CD4-positive, alpha-beta T cell treated with Interleukin-1 beta for 1 hour (primary cell): ENCODE data around the gene CNFN.

Experiments used
- DNase-seq, 2 donors: peaks; one replicate each; pipeline ENCODE4 v3.0.0-alpha.2; 2020 to 2022

CNFN gene

GRCh38 chr19:42370626-42371175 lies 19.4 kb downstream of the CNFN start:
- DNase-seq = no peak

- DNase-seq = no peak
These were observed 20.0 kb downstream of the CNFN start for GRCh38 chr19:42370068-42370520.

- no peak for DNase-seq
These were observed 20.5 kb downstream of the CNFN start for GRCh38 chr19:42369433-42370067.

DNA sequence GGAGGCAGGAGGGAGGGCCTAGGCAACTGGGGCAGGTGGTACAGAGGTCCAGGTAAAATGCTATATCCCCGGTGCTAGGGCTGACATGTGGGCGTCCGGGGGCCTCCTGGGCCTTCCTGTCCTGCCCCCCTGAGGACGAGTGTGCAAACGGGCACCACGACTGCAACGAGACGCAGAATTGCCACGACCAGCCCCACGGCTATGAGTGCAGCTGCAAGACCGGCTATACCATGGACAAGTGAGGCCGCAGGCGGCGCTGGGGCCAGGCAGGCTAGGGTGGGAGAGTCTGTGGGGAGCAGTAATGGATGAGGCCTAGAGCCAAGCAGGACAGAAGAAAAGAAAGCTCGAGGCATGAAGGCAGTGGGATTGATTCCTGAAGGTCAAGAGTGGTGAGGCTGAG lies 21.3 kb downstream of the CNFN start:
- DNase-seq = no peak

DNA sequence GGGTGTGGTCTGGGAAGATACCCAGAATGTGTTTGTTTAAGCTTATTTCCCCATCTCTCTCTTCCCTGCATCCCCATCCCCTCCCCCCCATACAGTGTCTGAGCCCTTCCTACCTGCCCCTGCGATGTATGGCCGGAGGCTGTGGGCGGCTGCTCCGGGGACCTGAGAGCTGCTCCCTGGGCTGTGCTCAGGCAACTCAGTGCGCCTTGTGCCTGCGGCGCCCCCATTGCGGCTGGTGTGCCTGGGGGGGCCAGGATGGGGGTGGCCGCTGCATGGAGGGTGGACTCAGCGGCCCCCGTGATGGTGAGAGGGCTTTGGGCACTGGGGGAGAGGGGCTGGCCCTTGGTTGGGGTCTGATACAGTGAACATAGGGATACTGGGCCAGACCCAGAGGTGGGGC lies 21.7 kb downstream of the CNFN start:
- no peak for DNase-seq

GRCh38 chr19:42367929-42368328 lies 22.2 kb downstream of the CNFN start:
- DNase-seq = no peak

DNA sequence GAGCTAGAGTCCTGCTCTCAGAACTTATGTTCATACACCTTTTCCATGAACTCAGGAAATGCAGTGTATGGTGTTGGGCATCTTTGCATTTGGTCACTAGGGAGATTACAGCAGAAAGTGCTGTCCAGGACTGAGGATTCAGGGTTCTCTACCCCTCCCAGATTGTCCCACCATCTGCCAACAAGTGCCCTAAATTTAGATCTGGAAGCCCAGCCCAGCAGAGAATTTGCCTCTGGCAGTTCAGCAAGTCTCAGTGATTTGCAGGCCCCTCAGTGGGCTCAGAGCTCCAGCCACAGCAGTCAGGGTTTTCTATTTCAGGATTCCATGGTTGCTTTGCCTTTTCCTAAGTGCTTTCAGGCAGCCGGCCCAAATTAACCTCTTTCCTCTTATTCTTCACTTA lies 23.4 kb downstream of the CNFN start:
- DNase-seq = no peak

DNA sequence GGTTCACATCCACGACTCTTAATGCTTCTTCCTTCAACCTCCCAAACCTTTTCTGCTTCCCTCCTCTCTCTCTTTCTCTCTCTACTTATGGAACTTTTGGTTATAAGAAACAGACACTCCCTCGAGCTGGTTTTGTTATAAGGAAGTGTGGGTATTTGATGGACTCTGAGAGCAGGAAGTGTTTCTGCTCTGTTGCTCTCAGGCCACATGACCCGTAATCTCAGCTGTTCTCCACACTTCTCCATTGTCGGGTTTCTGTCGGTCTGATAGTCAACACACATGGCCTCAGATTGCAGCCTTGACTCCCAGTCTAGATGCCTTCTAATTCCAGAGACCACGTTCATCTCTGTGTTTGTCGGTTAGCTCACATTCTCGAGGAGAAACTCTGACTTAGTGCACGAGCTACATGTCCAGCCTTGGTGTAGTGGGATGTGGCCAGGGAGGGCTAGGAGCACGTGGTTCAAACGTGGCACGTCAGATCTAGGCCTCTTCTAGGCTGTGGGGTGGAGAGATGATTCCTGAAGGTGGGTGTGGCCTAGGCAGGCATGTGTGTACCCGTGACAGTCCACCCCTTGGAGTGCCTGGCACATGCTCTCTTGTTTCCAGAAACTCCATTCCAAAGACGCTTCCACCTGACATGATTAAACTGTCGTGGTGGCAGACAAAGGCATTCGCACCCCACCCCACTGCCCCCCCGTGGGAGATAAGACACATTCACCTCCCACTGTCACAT lies 26.3 kb downstream of the CNFN start:
- peak in 1 of 2 donors; percentile 27 for DNase-seq

- DNase-seq = no peak
These were observed 27.1 kb downstream of the CNFN start for GRCh38 chr19:42362891-42363440.

DNA sequence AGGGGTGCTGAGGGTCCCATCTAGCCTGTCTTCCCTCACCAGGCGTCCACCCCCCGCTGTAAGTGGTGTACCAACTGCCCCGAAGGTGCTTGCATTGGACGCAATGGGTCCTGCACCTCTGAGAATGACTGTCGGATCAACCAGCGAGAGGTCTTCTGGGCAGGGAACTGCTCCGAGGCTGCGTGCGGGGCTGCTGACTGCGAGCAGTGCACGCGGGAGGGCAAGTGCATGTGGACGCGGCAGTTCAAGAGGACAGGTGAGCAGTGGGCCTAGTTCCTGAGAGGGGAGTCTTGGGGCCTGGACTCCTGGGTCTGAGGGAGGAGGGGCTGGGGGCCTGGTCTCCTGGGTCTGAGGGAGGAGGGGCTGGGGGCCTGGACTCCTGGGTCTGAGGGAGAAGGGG lies 27.8 kb downstream of the CNFN start:
- no peak for DNase-seq

DNA sequence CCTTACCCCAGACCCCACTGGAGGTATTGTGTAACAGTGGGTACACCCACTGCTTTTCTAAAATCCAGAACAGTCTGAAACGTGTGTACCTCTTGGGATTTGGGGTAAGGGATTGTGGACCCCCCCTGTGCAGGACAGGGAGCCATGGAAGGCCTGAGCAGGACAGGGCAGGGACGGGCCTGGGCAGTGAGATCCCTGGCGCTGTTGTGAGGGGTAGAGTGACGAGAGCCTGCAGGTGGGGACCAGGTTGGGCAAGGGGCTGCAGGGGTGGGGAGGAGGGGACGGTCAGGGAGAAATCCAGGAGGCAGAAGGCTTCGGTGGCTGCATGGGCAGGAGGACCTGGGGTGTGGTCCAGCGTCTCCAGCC lies 28.6 kb downstream of the CNFN start:
- no peak for DNase-seq

- no peak for DNase-seq
These were observed 29.1 kb downstream of the CNFN start for GRCh38 chr19:42360787-42361544.

- DNase-seq = no peak
These were observed 32.8 kb downstream of the CNFN start for GRCh38 chr19:42357290-42357689.

DNA sequence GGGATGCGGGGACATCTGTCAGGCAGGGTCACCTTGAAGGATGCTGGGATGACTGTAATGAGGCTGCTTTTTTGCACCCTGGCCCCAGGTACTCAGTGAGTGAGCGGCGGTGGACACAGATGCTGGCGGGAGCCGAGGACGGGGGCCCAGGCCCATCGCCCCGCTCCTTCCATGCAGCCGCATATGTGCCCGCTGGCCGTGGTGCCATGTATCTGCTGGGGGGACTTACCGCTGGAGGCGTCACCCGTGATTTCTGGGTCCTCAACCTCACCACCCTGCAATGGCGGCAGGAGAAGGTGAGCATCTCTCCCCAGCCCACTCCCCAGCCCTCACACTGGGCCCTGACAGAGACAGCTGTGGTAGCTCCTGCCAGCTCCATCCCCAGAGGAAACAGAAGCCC lies 33.4 kb downstream of the CNFN start:
- DNase-seq = no peak

DNA sequence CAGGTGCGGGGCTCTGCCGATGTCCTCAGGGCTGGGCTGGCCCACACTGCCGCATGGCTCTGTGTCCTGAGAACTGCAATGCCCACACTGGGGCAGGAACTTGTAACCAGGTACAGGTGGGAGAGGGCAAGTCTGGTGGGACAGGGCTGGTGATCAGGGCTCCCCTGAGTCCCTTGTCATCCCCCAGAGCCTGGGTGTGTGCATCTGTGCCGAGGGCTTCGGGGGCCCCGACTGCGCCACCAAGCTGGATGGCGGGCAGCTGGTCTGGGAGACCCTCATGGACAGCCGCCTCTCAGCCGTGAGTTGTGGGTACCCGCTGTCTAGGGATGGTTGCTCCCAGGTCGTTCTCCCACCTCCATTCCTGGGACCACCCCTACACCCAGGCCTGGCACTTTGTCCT lies 34.2 kb downstream of the CNFN start:
- no peak for DNase-seq

DNA sequence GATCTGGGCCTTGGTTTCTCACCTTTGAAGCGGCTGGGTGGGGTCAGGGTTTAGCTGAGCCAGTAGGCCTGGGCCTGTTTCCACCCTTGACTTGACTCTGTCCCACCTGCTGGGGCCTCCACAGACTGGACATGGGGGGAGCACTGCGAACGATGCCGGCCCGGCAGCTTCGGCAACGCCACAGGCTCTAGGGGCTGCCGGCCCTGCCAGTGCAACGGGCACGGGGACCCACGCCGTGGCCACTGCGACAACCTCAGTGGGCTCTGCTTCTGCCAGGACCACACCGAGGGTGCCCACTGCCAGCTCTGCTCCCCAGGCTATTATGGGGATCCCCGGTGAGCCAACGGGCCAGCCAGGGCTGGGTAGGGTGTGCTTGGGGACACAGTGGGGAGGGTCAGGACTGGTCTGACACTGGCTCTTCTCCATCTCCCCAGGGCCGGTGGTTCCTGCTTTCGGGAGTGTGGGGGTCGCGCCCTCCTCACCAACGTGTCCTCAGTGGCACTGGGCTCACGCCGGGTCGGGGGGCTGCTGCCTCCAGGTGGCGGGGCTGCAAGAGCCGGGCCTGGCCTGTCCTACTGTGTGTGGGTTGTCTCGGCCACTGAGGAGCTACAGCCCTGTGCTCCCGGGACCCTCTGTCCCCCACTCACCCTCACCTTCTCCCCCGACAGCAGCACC lies 36.6 kb downstream of the CNFN start:
- DNase-seq = no peak

DNA sequence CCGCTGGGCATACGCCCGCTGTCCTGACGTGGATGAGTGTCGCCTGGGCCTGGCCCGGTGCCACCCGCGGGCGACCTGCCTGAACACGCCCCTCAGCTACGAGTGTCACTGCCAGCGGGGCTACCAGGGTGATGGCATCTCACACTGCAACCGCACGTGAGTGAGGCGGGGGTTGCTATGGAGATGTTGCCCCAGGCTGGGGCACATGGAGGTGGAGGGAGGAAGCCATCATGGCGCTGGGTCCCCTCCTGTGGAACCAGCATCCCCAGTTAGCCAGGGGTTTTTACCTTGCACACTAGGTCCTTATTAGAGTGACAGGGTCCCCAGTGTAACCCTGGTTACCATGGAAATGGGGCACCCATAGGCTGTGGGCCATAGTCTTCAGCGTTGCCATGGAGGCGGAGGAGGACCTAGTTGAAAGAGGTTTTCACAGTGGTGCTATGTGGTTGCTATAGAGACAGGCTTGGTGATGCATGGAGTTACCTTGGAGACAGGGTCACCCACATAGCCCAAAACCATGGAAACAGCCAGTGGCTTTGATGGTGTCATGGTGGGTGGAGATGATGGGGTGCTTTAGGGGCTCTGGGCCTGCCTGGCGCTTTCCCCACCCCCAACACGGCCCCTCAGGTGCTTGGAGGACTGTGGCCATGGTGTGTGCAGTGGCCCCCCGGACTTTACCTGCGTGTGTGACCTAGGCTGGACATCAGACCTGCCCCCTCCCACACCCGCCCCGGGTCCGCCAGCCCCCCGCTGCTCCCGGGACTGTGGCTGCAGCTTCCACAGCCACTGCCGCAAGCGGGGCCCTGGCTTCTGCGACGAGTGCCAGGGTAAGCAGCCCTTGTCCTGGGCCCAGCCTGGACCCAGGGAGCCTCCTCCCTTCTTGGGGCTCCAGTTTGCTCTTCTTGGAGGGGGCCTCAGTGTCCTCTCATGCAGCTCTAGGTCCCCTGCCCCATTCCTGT lies 37.5 kb downstream of the CNFN start:
- peak; percentile 23 to 26 for DNase-seq

GRCh38 chr19:42351079-42351735 lies 38.9 kb downstream of the CNFN start:
- DNase-seq = no peak

DNA sequence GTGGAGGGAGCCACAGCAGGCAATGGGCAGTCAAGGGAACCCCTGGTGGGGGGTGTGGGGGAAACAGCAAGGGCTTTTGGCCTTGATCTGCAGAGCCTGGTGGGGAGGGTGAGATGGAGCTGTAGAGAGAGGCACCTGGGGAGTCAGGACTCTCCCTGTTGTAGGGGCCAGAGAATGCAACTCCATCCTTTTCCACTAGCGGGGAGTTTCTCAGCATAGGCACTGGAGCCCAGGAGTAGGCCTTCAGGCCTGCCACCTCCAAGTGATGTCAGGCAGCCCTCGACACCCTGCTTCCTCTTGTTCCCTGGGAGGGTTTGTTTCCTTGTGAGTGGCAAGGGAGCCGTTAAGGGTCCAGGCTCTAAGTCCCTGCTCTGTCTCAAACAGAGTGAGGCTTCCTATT lies 39.7 kb downstream of the CNFN start:
- no peak for DNase-seq

- DNase-seq = no peak
These were observed 40.6 kb downstream of the CNFN start for GRCh38 chr19:42349378-42350107.
